OCI-LY7 (cell line): ENCODE data around the gene HLA-DQA2. TPM values are rescaled to one million over a fixed set of nuclear protein-coding genes. Genes with fewer than 3 reads are reported as not detected.
"Not testable (repeated sequence)": the region's sequence is repeated elsewhere in the genome, so short reads cannot be mapped to it uniquely, and the experiment has no call there.

Source experiments
- BruUV-seq: library from RNA; stranded (reverse); fragments of 400-500 nt; replicated peaks from 2 replicates; lab custom pipeline; 2021; lab: Mats Ljungman, UMichigan
- CTCF ChIA-PET: fragments of 300-600 bp; sonication (Branson Sonifier 250); formaldehyde crosslinking; loops from one replicate; lab custom pipeline; 2022; ENCODE audit warnings: antibody characterized with exemption; ENCODE audit not compliant: unreplicated experiment; lab: Charles Lee
- POLR2A ChIA-PET: fragments of 300-600 bp; sonication (Branson Sonifier 250); formaldehyde crosslinking; loops from one replicate; lab custom pipeline; 2022; ENCODE audit warnings: antibody characterized with exemption; lab: Charles Lee
- DNase-seq: peaks from one replicate; pipeline ENCODE4 v3.0.0-alpha.2; 2015; ENCODE audit warnings: low spot score
- H2AFZ ChIP-seq: fragments of 200-600 bp; sonication (generic), shearing (Covaris generic); 2 replicates; pipeline ENCODE4 v1.6.1; 2014; ENCODE audit warnings: mild to moderate bottlenecking, antibody characterized with exemption, low read length, moderate library complexity
- H3K27ac ChIP-seq: fragments of 200-600 bp; sonication (generic); 2 replicates; pipeline ENCODE4 v1.5.1; 2014; ENCODE audit warnings: mixed run types, low read depth, mild to moderate bottlenecking, moderate library complexity, low read length, inconsistent platforms; ENCODE audit not compliant: poor library complexity, severe bottlenecking
- H3K36me3 ChIP-seq: fragments of 200-600 bp; sonication (generic); 2 replicates; pipeline ENCODE4 v1.6.1; 2014; ENCODE audit warnings: mild to moderate bottlenecking, antibody characterized with exemption, low read length, moderate library complexity, mixed read lengths; ENCODE audit not compliant: insufficient read depth
- H3K4me1 ChIP-seq: fragments of 200-600 bp; sonication (generic); 2 replicates; pipeline ENCODE4 v1.5.1; 2014; ENCODE audit warnings: mild to moderate bottlenecking, low read length; ENCODE audit not compliant: insufficient read depth, poor library complexity, severe bottlenecking
- H3K4me2 ChIP-seq: fragments of 200-600 bp; sonication (generic); 2 replicates; pipeline ENCODE4 v1.6.1; 2014; ENCODE audit warnings: mild to moderate bottlenecking, low read length
- H3K4me3 ChIP-seq: fragments of 200-600 bp; sonication (generic); 2 replicates; pipeline ENCODE4 v1.5.1; 2014; ENCODE audit warnings: mild to moderate bottlenecking, low read depth, low read length; ENCODE audit not compliant: poor library complexity, severe bottlenecking
- H3K79me2 ChIP-seq: fragments of 200-600 bp; sonication (generic); 2 replicates; pipeline ENCODE4 v1.6.1; 2016; ENCODE audit warnings: low read depth, mild to moderate bottlenecking, low read length, moderate library complexity, mixed read lengths; ENCODE audit not compliant: insufficient read depth
- H3K9me2 ChIP-seq: fragments of 200-600 bp; sonication (generic); 2 replicates; pipeline ENCODE4 v1.6.1; 2016; ENCODE audit warnings: mild to moderate bottlenecking, low read length, mixed read lengths; ENCODE audit not compliant: insufficient read depth
- H3K9me3 ChIP-seq: fragments of 200-600 bp; sonication (generic); 2 replicates; pipeline ENCODE4 v1.6.1; 2014; ENCODE audit warnings: mild to moderate bottlenecking, mixed run types, low read length, mixed read lengths
- H4K20me1 ChIP-seq: fragments of 200-600 bp; sonication (generic); 2 replicates; pipeline ENCODE4 v1.6.1; 2014; ENCODE audit warnings: mild to moderate bottlenecking, antibody characterized with exemption, low read length, moderate library complexity, mixed read lengths; ENCODE audit not compliant: insufficient read depth
- CTCF ChIP-seq: fragments of 200-600 bp; sonication (generic); conservative IDR thresholded peaks from 2 replicates; pipeline ENCODE4 v1.5.1; 2014; ENCODE audit warnings: mild to moderate bottlenecking, antibody characterized with exemption, low read length, moderate library complexity, mixed read lengths
- EZH2phosphoT487 ChIP-seq: fragments of 200-600 bp; sonication (generic); IDR thresholded peaks from 2 replicates; pipeline ENCODE4 v1.6.1; 2018; ENCODE audit warnings: low read depth, borderline replicate concordance, mild to moderate bottlenecking, mixed run types, antibody characterized with exemption, low read length, moderate library complexity, mixed read lengths
- intact Hi-C: fragments of 100-400 bp; cut with micrococcal nuclease; formaldehyde crosslinking; loops from one replicate; pipeline ENCODE4 v1.10.0; 2022; ENCODE audit not compliant: unreplicated experiment
- total RNA-seq, 2 experiments: library from RNA; depleted of rRNA in 1 of 2; stranded (reverse); fragments of >200 nt in 1 of 2; shearing (Covaris generic) in 1 of 2; gene quantifications; 2 replicates each; pipeline ENCODE4 v1.2.3, GENCODE V29; 2014 to 2022

Gene HLA-DQA2
- total RNA-seq, 2 experiments from 2014 or later = 3.6 TPM; not detected in 1

- POLR2A ChIA-PET = interaction anchor here (0.6 kb wide), 1 partner anchor 127 kb away, joined by 3 read pairs; no protein-coding TSS in a partner anchor
Observed at GRCh38 chr6:32744776-32745175, 3.6 kb downstream of the HLA-DQA2 start.

GRCh38 chr6:32745649-32746048 lies 4.5 kb downstream of the HLA-DQA2 start:
- H3K9me2 ChIP-seq, H3K4me1 ChIP-seq, H3K4me2 ChIP-seq, DNase-seq, H3K27ac ChIP-seq, intact Hi-C loops, H4K20me1 ChIP-seq, H3K9me3 ChIP-seq, H3K36me3 ChIP-seq, H3K4me3 ChIP-seq, POLR2A ChIA-PET, CTCF ChIA-PET, H2AFZ ChIP-seq, H3K79me2 ChIP-seq, BruUV-seq: not testable (repeated sequence)

More at GRCh38 chr6:32744776-32745175, 3.6 kb downstream of the HLA-DQA2 start:
- no peaks in the 10 kb centered on the region for H3K79me2 ChIP-seq
- intact Hi-C loops = no loop called here
- CTCF ChIA-PET = no interaction called here
- H3K9me3 ChIP-seq = no peaks in the 10 kb centered on the region
- H2AFZ ChIP-seq = no peak overlapping the region
- no peak overlapping the region for H3K4me3 ChIP-seq
- no peak for DNase-seq
- H3K4me2 ChIP-seq = no peak overlapping the region
- BruUV-seq = no TSS peak
- no peaks in the 10 kb centered on the region for H4K20me1 ChIP-seq
- no peaks in the 10 kb centered on the region for H3K9me2 ChIP-seq
- H3K36me3 ChIP-seq = no peaks in the 10 kb centered on the region
- H3K4me1 ChIP-seq = no peaks in the 10 kb centered on the region
- TF ChIP-seq EZH2phosphoT487 (no peak), CTCF (no peak)
- H3K27ac ChIP-seq = no peak overlapping the region

- no peak for TF ChIP-seq CTCF
- TF ChIP-seq EZH2phosphoT487 = no peak
- Histone ChIP-seq H3K27ac (no peak overlapping the region), H3K79me2 (no peaks in the 10 kb centered on the region), H3K4me2 (no peak overlapping the region), H3K4me1 (no peaks in the 10 kb centered on the region), H4K20me1 (no peaks in the 10 kb centered on the region), H3K9me3 (no peaks in the 10 kb centered on the region), H3K4me3 (no peak overlapping the region), H3K36me3 (no peaks in the 10 kb centered on the region), H2AFZ (no peak overlapping the region), H3K9me2 (no peaks in the 10 kb centered on the region; the same call in 1 of the 2 replicates)
- ChIA-PET POLR2A (interaction anchor here (0.7 to 0.8 kb wide), 2 partner anchors 21 to 32 kb away, joined by 3 to 4 read pairs; no protein-coding TSS in a partner anchor), CTCF (no interaction called here)
- DNase-seq = no peak
- intact Hi-C loops = loop anchor here (5.0 kb wide), 1 partner anchor 100 kb away; no protein-coding TSS in a partner anchor
- no TSS peak for BruUV-seq
Observed at GRCh38 chr6:32752580-32752979, 11.4 kb downstream of the HLA-DQA2 start.
